ENCODE data around the gene GTF2H2C.
"Not testable (repeated sequence)": the region's sequence is repeated elsewhere in the genome, so short reads cannot be mapped to it uniquely, and the experiment has no call there.

DNA sequence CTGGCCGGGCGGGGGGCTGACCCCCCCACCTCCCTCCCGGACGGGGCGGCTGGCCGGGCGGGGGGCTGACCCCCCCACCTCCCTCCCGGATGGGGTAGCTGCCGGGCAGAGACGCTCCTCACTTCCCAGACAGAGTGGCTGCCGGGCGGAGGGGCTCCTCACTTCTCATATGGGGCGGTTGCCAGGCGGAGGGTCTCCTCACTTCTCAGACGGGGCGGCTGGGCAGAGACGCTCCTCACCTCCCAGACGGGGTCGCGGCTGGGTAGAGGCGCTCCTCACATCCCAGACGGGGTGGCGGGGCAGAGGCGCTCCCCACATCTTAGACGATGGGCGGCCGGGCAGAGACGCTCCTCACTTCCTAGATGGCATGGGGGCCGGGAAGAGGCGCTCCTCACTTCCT, 44.4 kb upstream of the GTF2H2C start:
- TF ChIP-seq, protein P1, sequence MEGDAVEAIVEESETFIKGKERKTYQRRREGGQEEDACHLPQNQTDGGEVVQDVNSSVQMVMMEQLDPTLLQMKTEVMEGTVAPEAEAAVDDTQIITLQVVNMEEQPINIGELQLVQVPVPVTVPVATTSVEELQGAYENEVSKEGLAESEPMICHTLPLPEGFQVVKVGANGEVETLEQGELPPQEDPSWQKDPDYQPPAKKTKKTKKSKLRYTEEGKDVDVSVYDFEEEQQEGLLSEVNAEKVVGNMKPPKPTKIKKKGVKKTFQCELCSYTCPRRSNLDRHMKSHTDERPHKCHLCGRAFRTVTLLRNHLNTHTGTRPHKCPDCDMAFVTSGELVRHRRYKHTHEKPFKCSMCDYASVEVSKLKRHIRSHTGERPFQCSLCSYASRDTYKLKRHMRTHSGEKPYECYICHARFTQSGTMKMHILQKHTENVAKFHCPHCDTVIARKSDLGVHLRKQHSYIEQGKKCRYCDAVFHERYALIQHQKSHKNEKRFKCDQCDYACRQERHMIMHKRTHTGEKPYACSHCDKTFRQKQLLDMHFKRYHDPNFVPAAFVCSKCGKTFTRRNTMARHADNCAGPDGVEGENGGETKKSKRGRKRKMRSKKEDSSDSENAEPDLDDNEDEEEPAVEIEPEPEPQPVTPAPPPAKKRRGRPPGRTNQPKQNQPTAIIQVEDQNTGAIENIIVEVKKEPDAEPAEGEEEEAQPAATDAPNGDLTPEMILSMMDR (IDR thresholded peaks at IDR 0.05), result not testable (repeated sequence)
- TF ChIP-seq POLR2A (IDR thresholded peaks at IDR 0.05), result not testable (repeated sequence)
